Ovary (tissue), 1 donor: ENCODE results near the gene RABGAP1L.

ENCODE experiments used
- EP300 ChIP-seq: sonication (generic); formaldehyde crosslinking; IDR thresholded peaks from one replicate; pipeline ENCODE4 v1.6.1; 2017; ENCODE audit warnings: antibody characterized with exemption
- POLR2A ChIP-seq: fragments of 450-650 bp; IDR thresholded peaks from one replicate; pipeline ENCODE4 v1.6.1; 2017; ENCODE audit warnings: antibody characterized with exemption, mild to moderate bottlenecking, moderate library complexity

- TF ChIP-seq POLR2A: no peak
- TF ChIP-seq EP300: no peak
These were observed 639.8 kb downstream of the RABGAP1L start for GRCh38 chr1:174799136-174799479.
